Spleen (tissue), 11 donors: ENCODE data around the gene NSG1. TPM values are rescaled to one million over a fixed set of nuclear protein-coding genes. Genes with fewer than 3 reads are reported as not detected.

Source experiments
- DNase-seq: peaks from one replicate; pipeline ENCODE4 v3.0.0-alpha.2; 2020
- H3K27ac ChIP-seq, 8 donors: fragments of 200-600 bp; sonication (generic) in 7 of 8; 1 replicate in 4 of 8; 2 replicates in 4 of 8; pipeline versions ENCODE4 v1.5.0 to v1.8.0; 2016 to 2021; ENCODE audit warnings: inconsistent platforms in 4 of 8, mild to moderate bottlenecking in 4 of 8, moderate library complexity in 1 of 8
- H3K27me3 ChIP-seq, 7 donors: fragments of 200-600 bp; sonication (generic) in 6 of 7; replicated peaks in 1 of 7; 1 replicate in 4 of 7; 2 replicates in 3 of 7; pipeline versions ENCODE4 v1.5.0 to v1.8.0; 2016 to 2021; ENCODE audit warnings: inconsistent platforms in 3 of 7, mild to moderate bottlenecking in 1 of 7
- H3K36me3 ChIP-seq, 6 donors: fragments of 200-600 bp; sonication (generic) in 5 of 6; 1 replicate in 4 of 6; 2 replicates in 2 of 6; pipeline versions ENCODE4 v1.5.0 to v1.8.0; 2016 to 2021; ENCODE audit warnings: inconsistent platforms in 2 of 6
- H3K4me1 ChIP-seq, 6 donors: fragments of 200-600 bp; sonication (generic) in 5 of 6; 1 replicate in 3 of 6; 2 replicates in 3 of 6; pipeline versions ENCODE4 v1.5.0 to v1.8.0; 2016 to 2021; ENCODE audit warnings: inconsistent platforms in 3 of 6
- H3K4me3 ChIP-seq, 8 donors: fragments of 200-600 bp; sonication (generic) in 7 of 8; 1 replicate in 4 of 8; 2 replicates in 4 of 8; pipeline versions ENCODE4 v1.5.0 to v1.8.0; 2016 to 2021; ENCODE audit warnings: inconsistent platforms in 4 of 8, mild to moderate bottlenecking in 4 of 8, moderate library complexity in 2 of 8
- H3K9me3 ChIP-seq, 8 donors: fragments of 200-600 bp; sonication (generic) in 7 of 8; 1 replicate in 4 of 8; 2 replicates in 4 of 8; pipeline versions ENCODE4 v1.5.0 to v1.8.0; 2016 to 2021; ENCODE audit warnings: inconsistent platforms in 4 of 8
- POLR2A ChIP-seq, 3 donors: fragments of 450-650 bp; IDR thresholded peaks; one replicate each; pipeline ENCODE4 v1.5.1; 2017; ENCODE audit warnings: antibody characterized with exemption in 3 of 3, mild to moderate bottlenecking in 1 of 3
- POLR2AphosphoS5 ChIP-seq, 3 donors: sonication (generic); formaldehyde crosslinking; IDR thresholded peaks; one replicate each; pipeline ENCODE4 v1.5.1; 2017; ENCODE audit warnings: antibody characterized with exemption in 3 of 3
- WGBS, 5 donors: extraction: QIAGEN DNeasy Blood & Tissue Kit in 3 of 5; methylation state at CpG; one replicate each; pipeline versions ENCODE4 v1.1.5 to v1.1.7; 2013 to 2018; 5-methylcytosine and 5-hydroxymethylcytosine counted together
- intact Hi-C: fragments of 100-400 bp; cut with DNase I; formaldehyde crosslinking; loops from one replicate; pipeline ENCODE4 v1.15.0; 2023; ENCODE audit warnings: low total_unique reads
- polyA plus RNA-seq, 3 donors: library from polyadenylated mRNA; stranded (reverse); fragments of 200-250 nt; gene quantifications; one replicate each; pipeline ENCODE4 v1.2.1, GENCODE V29; 2013
- total RNA-seq, 7 donors: library from RNA; depleted of rRNA in 3 of 7; stranded (reverse); fragments of >200 nt in 3 of 7; fragmentation: NEBNext Ultra II Directional in 4 of 7; extraction: Animal tissue kit (Norgen Biotek cat#: 25700) in 4 of 7; gene quantifications; one replicate each; pipeline versions ENCODE4 v1.1.0 to v1.2.1, GENCODE V29; 2016 to 2021
- TF ChIP-seq, protein P1 (sequence below), 11 experiments: fragments of 200-600 bp in 7 of 11; fragments of 450-650 bp in 4 of 11; sonication (generic) in 4 of 11; IDR thresholded peaks in 8 of 11; conservative IDR thresholded peaks in 3 of 11; 1 replicate in 7 of 11; 2 replicates in 4 of 11; pipeline versions ENCODE4 v1.4.0 to v1.8.0; 2016 to 2021; ENCODE audit warnings: antibody characterized with exemption in 11 of 11, inconsistent platforms in 4 of 11, mild to moderate bottlenecking in 1 of 11
- donor health status: healthy with polysubstance abuse.
- donor health status: DM: no; HTN: no; CAD: no; lungs with moderate emphysema.
- donor health status: DM: no; HTN: no; CAD: no.
- donor health status: Bipolar disorder and iron deficiency.
- donor health status: healthy.
- donor health status: DM: no; HTN: no; CAD: no.
- donor health status: DM: yes; HTN: yes; CAD: no.

Gene NSG1
- total and polyA plus RNA-seq, 10 donors: 0.22 to 4.1 (median 1.4) TPM

DNA sequence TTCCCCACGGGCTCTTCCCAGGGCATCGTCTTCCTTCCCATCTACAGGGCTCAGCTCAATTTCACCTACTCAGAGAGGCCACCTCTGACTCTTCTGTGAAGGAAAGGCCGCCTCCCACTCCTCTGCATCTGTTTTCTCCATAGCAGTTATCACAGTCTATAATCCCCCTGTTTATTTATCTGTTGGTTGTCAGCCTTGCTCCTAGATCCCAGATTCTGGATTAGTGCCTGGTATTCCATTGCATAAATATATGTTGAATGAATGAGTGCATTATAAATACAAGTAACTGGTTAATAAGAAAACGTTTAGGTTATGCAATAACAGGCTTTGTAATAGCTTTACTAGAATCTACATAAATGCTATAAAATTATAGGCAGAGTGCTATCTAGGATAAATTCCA, 52.9 kb downstream of the NSG1 start:
- no peak for DNase-seq
- Histone ChIP-seq H3K36me3 (peaks cover 2 to 66% (median 22%) of the 10 kb centered on the region in 6 donors), H3K27ac (no peak overlapping the region), H3K27me3 (no peaks in the 10 kb centered on the region), H3K4me1 (no peaks in the 10 kb centered on the region), H3K4me3 (no peak overlapping the region), H3K9me3 (no peaks in the 10 kb centered on the region)
- WGBS, 5 donors: 74 to 87% (median 82%) methylated on average over 4 of the region's 4 CpGs
- TF ChIP-seq, protein P1, sequence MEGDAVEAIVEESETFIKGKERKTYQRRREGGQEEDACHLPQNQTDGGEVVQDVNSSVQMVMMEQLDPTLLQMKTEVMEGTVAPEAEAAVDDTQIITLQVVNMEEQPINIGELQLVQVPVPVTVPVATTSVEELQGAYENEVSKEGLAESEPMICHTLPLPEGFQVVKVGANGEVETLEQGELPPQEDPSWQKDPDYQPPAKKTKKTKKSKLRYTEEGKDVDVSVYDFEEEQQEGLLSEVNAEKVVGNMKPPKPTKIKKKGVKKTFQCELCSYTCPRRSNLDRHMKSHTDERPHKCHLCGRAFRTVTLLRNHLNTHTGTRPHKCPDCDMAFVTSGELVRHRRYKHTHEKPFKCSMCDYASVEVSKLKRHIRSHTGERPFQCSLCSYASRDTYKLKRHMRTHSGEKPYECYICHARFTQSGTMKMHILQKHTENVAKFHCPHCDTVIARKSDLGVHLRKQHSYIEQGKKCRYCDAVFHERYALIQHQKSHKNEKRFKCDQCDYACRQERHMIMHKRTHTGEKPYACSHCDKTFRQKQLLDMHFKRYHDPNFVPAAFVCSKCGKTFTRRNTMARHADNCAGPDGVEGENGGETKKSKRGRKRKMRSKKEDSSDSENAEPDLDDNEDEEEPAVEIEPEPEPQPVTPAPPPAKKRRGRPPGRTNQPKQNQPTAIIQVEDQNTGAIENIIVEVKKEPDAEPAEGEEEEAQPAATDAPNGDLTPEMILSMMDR (IDR thresholded peaks at IDR 0.05 in 8 of 11, conservative IDR thresholded peaks at IDR 0.05 in 3 of 11): no peak
- no peak for TF ChIP-seq POLR2A (IDR thresholded peaks at IDR 0.05)
- no peak for TF ChIP-seq POLR2AphosphoS5 (IDR thresholded peaks at IDR 0.05)
- intact Hi-C loops: no loop called here

DNA sequence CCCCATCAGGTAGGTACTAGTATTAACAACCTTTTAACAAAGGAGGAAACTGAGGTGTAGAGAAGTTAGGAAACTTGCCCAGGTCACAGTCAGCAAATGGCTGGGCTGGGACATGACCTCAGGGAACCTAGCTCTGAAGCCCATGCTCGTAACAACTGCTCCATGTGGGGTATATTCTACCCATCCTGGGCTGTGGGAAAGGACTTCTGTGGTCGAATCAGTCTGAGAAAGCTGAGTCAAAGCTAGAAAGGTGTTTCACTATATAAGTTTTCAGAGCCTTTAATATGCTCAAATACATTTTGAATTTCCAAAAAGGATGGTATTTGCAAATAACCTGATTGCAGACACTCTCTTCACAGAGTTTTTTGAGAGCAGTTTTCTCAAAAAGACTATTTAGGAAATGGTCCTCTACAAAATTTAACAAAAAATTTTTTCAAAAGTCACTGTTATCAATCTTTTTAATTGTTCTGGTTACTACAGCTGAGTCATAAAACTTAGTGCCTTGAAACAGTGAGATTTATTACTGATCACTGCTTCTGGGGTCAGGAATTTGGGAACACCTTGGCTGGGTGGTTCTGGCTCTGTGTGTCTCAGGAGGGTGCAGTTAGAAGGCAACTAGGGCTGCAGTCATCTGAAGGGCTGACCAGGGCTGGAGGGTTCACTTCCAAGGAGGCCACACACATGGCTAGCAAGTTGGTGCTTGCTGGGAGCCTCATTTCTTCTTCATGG, 53.6 kb downstream of the NSG1 start:
- TF ChIP-seq POLR2A (IDR thresholded peaks at IDR 0.05) (no peak), POLR2AphosphoS5 (IDR thresholded peaks at IDR 0.05) (no peak)
- TF ChIP-seq, protein P1 (IDR thresholded peaks at IDR 0.05 in 8 of 11, conservative IDR thresholded peaks at IDR 0.05 in 3 of 11): no peak
- no peak for DNase-seq
- Histone ChIP-seq H3K36me3 (peaks cover 2 to 62% (median 19%) of the 10 kb centered on the region in 6 donors), H3K27ac (no peak overlapping the region), H3K4me1 (no peaks in the 10 kb centered on the region), H3K27me3 (no peaks in the 10 kb centered on the region), H3K4me3 (no peak overlapping the region), H3K9me3 (no peaks in the 10 kb centered on the region)
- 80 to 88% (median 83%) methylated on average over 2 of the region's 2 CpGs for WGBS, 5 donors
- intact Hi-C loops: no loop called here

DNA sequence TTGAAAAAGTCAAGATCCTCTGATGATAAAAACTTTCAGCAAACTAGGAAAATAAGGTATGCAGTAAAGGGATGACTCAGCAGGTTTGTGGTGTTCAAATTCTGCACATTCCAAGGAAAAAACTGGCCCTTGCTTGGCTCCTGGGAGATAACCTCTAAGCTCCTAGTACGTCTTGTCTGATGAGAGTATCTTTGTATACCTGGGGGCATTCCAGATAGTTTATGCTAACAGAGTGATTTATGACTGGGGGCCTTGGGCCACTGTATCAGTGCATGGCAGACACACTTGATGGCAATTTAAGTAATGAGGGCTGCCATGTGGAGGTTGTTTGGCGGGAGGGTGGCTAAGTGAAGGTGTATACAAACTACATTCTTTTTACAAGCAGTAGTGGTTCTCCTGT, 56.9 kb downstream of the NSG1 start:
- 84 to 94% (median 91%) methylated on average over 2 of the region's 2 CpGs for WGBS, 5 donors
- Histone ChIP-seq H3K4me3 (no peak overlapping the region), H3K36me3 (peaks cover 0 to 30% (median 0%) of the 10 kb centered on the region in 6 donors), H3K4me1 (no peaks in the 10 kb centered on the region), H3K27ac (no peak overlapping the region), H3K27me3 (no peaks in the 10 kb centered on the region), H3K9me3 (no peaks in the 10 kb centered on the region)
- intact Hi-C loops: no loop called here
- DNase-seq: no peak
- TF ChIP-seq POLR2A (IDR thresholded peaks at IDR 0.05) (no peak), POLR2AphosphoS5 (IDR thresholded peaks at IDR 0.05) (no peak)
- TF ChIP-seq, protein P1 (IDR thresholded peaks at IDR 0.05 in 8 of 11, conservative IDR thresholded peaks at IDR 0.05 in 3 of 11): no peak

DNA sequence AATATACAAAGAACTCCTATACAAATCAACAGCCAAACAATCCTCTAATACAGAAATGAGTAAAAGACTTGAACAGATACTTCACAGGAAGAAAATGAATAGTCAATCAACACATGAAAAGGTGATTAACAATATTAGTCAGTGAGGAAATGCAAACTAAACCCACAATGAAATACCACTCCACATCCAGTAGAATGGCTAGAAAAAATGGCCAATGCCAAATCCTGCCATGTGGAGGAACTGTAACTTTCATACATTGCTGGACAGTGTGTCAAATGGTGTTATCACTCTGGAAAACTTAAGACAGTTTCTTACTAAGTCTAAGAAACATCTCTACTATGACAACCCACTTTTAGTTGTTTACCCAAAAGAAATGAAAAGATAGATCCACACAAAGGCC, 59.5 kb downstream of the NSG1 start:
- intact Hi-C loops: no loop called here
- Histone ChIP-seq H3K27me3 (no peaks in the 10 kb centered on the region), H3K27ac (no peak overlapping the region), H3K4me3 (no peak overlapping the region), H3K9me3 (no peaks in the 10 kb centered on the region), H3K36me3 (peaks cover 0 to 39% (median 0%) of the 10 kb centered on the region in 6 donors), H3K4me1 (no peaks in the 10 kb centered on the region)
- TF ChIP-seq, protein P1 (IDR thresholded peaks at IDR 0.05 in 8 of 11, conservative IDR thresholded peaks at IDR 0.05 in 3 of 11): no peak
- no peak for TF ChIP-seq POLR2AphosphoS5 (IDR thresholded peaks at IDR 0.05)
- DNase-seq: no peak
